OCI-LY3 (cell line): ENCODE results near the gene TCF3.

Experiments used
- H2AFZ ChIP-seq: fragments of 200-600, 300-600 bp; shearing (Covaris generic); 2 replicates; pipeline ENCODE4 v1.6.0; 2014; ENCODE audit warnings: antibody characterized with exemption, low read depth, low read length
- H3K27ac ChIP-seq: fragments of 200-600, 300-600 bp; sonication (generic); 2 replicates; pipeline ENCODE4 v1.5.1; 2014; ENCODE audit warnings: mild to moderate bottlenecking, low read length, moderate library complexity, mixed read lengths
- H3K27me3 ChIP-seq: fragments of 200-600, 300-600 bp; sonication (generic); 2 replicates; pipeline ENCODE4 v1.6.1; 2014; ENCODE audit warnings: low read depth, low read length, mixed read lengths
- H3K36me3 ChIP-seq: fragments of 200-600, 300-600 bp; sonication (generic); replicated peaks from 2 replicates; pipeline ENCODE3; 2014; ENCODE audit warnings: low read depth, low read length, mixed read lengths
- H3K4me1 ChIP-seq: fragments of 300-600, 200-600 bp; sonication (generic); 2 replicates; pipeline ENCODE4 v1.6.1; 2014; ENCODE audit warnings: low read length, mixed read lengths
- H3K4me2 ChIP-seq: fragments of 200-600, 300-600 bp; sonication (generic); 2 replicates; pipeline ENCODE4 v1.6.1; 2014; ENCODE audit warnings: low read length, mixed read lengths
- H3K4me3 ChIP-seq: fragments of 300-600, 200-600 bp; sonication (generic); 2 replicates; pipeline ENCODE4 v1.5.1; 2014; ENCODE audit warnings: antibody characterized with exemption, mild to moderate bottlenecking, low read length, moderate library complexity
- H3K79me2 ChIP-seq: fragments of 300-600, 200-600 bp; shearing (Covaris generic); 2 replicates; pipeline ENCODE4 v1.6.1; 2014; ENCODE audit warnings: mild to moderate bottlenecking, low read length, mixed read lengths
- H3K9ac ChIP-seq: fragments of 300-600, 200-600 bp; shearing (Covaris generic); 2 replicates; pipeline ENCODE4 v1.6.0; 2014; ENCODE audit warnings: mild to moderate bottlenecking, low read length, moderate library complexity
- H3K9me3 ChIP-seq: fragments of 200-600, 300-600 bp; shearing (Covaris generic); 2 replicates; pipeline ENCODE4 v1.6.1; 2014; ENCODE audit warnings: low read length, mixed read lengths; ENCODE audit not compliant: insufficient read depth
- H4K20me1 ChIP-seq: fragments of 200-600, 300-600 bp; sonication (generic); 2 replicates; pipeline ENCODE4 v1.6.1; 2016; ENCODE audit warnings: low read length, mixed read lengths; ENCODE audit not compliant: insufficient read depth
- CTCF ChIP-seq: fragments of 200-600, 300-600 bp; sonication (generic); IDR thresholded peaks from 2 replicates; pipeline ENCODE4 v1.5.1; 2014; ENCODE audit warnings: antibody characterized with exemption, low read length, low read depth
- EZH2phosphoT487 ChIP-seq: fragments of 200-600 bp; shearing (Covaris generic); IDR thresholded peaks from 2 replicates; pipeline ENCODE4 v1.6.1; 2018; ENCODE audit warnings: antibody characterized with exemption, mixed run types, low read depth

Gene TCF3

GRCh38 chr19:1627194-1627593 is 25.2 kb downstream of the TCF3 start:
- H3K9ac ChIP-seq: no peak overlapping the region

GRCh38 chr19:1626417-1627010 is 25.9 kb downstream of the TCF3 start:
- no peak overlapping the region for H3K27ac ChIP-seq
- no peak overlapping the region for H3K9ac ChIP-seq
- H3K79me2 ChIP-seq: peaks cover 28% of the 10 kb centered on the region
- no peak overlapping the region for H2AFZ ChIP-seq
- H3K9me3 ChIP-seq: no peaks in the 10 kb centered on the region
- no peaks in the 10 kb centered on the region for H3K4me1 ChIP-seq
- H3K4me2 ChIP-seq: no peak overlapping the region
- no peaks in the 10 kb centered on the region for H3K27me3 ChIP-seq
- no peak overlapping the region for H3K4me3 ChIP-seq
- TF ChIP-seq CTCF: no peak
- TF ChIP-seq EZH2phosphoT487: no peak
- H4K20me1 ChIP-seq: peaks cover 32% of the 10 kb centered on the region
- H3K36me3 ChIP-seq: peaks cover 62% of the 10 kb centered on the region

More at GRCh38 chr19:1627194-1627593, 25.2 kb downstream of the TCF3 start:
- H3K27ac ChIP-seq: no peak overlapping the region
- peaks cover 62% of the 10 kb centered on the region for H3K36me3 ChIP-seq
- H3K9me3 ChIP-seq: no peaks in the 10 kb centered on the region
- H4K20me1 ChIP-seq: peaks cover 39% of the 10 kb centered on the region
- H3K4me3 ChIP-seq: no peak overlapping the region
- no peak overlapping the region for H2AFZ ChIP-seq
- H3K4me1 ChIP-seq: no peaks in the 10 kb centered on the region
- peaks cover 35% of the 10 kb centered on the region for H3K79me2 ChIP-seq
- no peak overlapping the region for H3K4me2 ChIP-seq
- TF ChIP-seq EZH2phosphoT487: no peak
- no peak for TF ChIP-seq CTCF
- H3K27me3 ChIP-seq: no peaks in the 10 kb centered on the region

GRCh38 chr19:1624458-1624857 is 28.0 kb downstream of the TCF3 start:
- no peak overlapping the region for H3K4me2 ChIP-seq
- H3K4me3 ChIP-seq: no peak overlapping the region
- H3K27me3 ChIP-seq: no peaks in the 10 kb centered on the region
- H2AFZ ChIP-seq: no peak overlapping the region
- H3K4me1 ChIP-seq: no peaks in the 10 kb centered on the region
- no peaks in the 10 kb centered on the region for H3K9me3 ChIP-seq
- H3K79me2 ChIP-seq: peaks cover 9% of the 10 kb centered on the region; the same call in 1 of the 2 replicates
- no peak overlapping the region for H3K9ac ChIP-seq
- TF ChIP-seq EZH2phosphoT487 (no peak), CTCF (peak; percentile 69)
- peaks cover 25% of the 10 kb centered on the region for H4K20me1 ChIP-seq
- H3K36me3 ChIP-seq: peaks cover 61% of the 10 kb centered on the region
- no peak overlapping the region for H3K27ac ChIP-seq

- no peaks in the 10 kb centered on the region; the same call in 1 of the 2 replicates for H3K4me1 ChIP-seq
- H3K36me3 ChIP-seq: peaks cover 74% of the 10 kb centered on the region
- no peak overlapping the region for H3K4me2 ChIP-seq
- peaks cover 10% of the 10 kb centered on the region; the same call in 1 of the 2 replicates for H3K79me2 ChIP-seq
- no peak for TF ChIP-seq CTCF
- no peak for TF ChIP-seq EZH2phosphoT487
- H3K27ac ChIP-seq: no peak overlapping the region
- no peak overlapping the region for H3K9ac ChIP-seq
- H4K20me1 ChIP-seq: peaks cover 37% of the 10 kb centered on the region
- H2AFZ ChIP-seq: no peak overlapping the region
- H3K4me3 ChIP-seq: no peak overlapping the region
- H3K9me3 ChIP-seq: no peaks in the 10 kb centered on the region
- H3K27me3 ChIP-seq: no peaks in the 10 kb centered on the region
Observed at GRCh38 chr19:1622541-1622940, 29.9 kb downstream of the TCF3 start.
